IPS DF 6.9 (cell line): ENCODE results near the gene MFSD8.
"Not testable (repeated sequence)": the region's sequence is repeated elsewhere in the genome, so short reads cannot be mapped to it uniquely, and the experiment has no call there.

Source experiments
- DNase-seq: peaks from one replicate; pipeline ENCODE4 v3.0.0-alpha.2; 2013; ENCODE audit warnings: low read depth, low spot score
- H3K27ac ChIP-seq: one replicate; pipeline ENCODE4 v1.5.1; 2013; ENCODE audit warnings: low read length, control low read depth
- H3K27me3 ChIP-seq: 2 replicates; pipeline ENCODE4 v1.6.1; 2013; ENCODE audit warnings: mild to moderate bottlenecking, low read length; ENCODE audit not compliant: control insufficient read depth, insufficient read depth
- H3K36me3 ChIP-seq: 2 replicates; pipeline ENCODE4 v1.6.1; 2013; ENCODE audit warnings: low read length; ENCODE audit not compliant: control insufficient read depth, insufficient read depth
- H3K4me1 ChIP-seq: 2 replicates; pipeline ENCODE4 v1.6.1; 2013; ENCODE audit warnings: low read length; ENCODE audit not compliant: control insufficient read depth, insufficient read depth
- H3K4me3 ChIP-seq: 2 replicates; pipeline ENCODE4 v1.5.1; 2013; ENCODE audit warnings: mild to moderate bottlenecking, low read length
- H3K9me3 ChIP-seq: 2 replicates; pipeline ENCODE4 v1.6.1; 2013; ENCODE audit warnings: low read length, inconsistent platforms; ENCODE audit not compliant: control insufficient read depth, insufficient read depth
- whole genome bisulfite sequencing: extraction: QIAGEN DNeasy Blood & Tissue Kit; methylation state at CpG from one replicate; pipeline ENCODE4 v1.1.7; 2013; ENCODE audit warnings: mixed read lengths, missing lambda C conversion rate; ENCODE audit not compliant: insufficient read length, insufficient coverage; 5-methylcytosine and 5-hydroxymethylcytosine counted together

MFSD8 gene, protein sequence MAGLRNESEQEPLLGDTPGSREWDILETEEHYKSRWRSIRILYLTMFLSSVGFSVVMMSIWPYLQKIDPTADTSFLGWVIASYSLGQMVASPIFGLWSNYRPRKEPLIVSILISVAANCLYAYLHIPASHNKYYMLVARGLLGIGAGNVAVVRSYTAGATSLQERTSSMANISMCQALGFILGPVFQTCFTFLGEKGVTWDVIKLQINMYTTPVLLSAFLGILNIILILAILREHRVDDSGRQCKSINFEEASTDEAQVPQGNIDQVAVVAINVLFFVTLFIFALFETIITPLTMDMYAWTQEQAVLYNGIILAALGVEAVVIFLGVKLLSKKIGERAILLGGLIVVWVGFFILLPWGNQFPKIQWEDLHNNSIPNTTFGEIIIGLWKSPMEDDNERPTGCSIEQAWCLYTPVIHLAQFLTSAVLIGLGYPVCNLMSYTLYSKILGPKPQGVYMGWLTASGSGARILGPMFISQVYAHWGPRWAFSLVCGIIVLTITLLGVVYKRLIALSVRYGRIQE

DNA sequence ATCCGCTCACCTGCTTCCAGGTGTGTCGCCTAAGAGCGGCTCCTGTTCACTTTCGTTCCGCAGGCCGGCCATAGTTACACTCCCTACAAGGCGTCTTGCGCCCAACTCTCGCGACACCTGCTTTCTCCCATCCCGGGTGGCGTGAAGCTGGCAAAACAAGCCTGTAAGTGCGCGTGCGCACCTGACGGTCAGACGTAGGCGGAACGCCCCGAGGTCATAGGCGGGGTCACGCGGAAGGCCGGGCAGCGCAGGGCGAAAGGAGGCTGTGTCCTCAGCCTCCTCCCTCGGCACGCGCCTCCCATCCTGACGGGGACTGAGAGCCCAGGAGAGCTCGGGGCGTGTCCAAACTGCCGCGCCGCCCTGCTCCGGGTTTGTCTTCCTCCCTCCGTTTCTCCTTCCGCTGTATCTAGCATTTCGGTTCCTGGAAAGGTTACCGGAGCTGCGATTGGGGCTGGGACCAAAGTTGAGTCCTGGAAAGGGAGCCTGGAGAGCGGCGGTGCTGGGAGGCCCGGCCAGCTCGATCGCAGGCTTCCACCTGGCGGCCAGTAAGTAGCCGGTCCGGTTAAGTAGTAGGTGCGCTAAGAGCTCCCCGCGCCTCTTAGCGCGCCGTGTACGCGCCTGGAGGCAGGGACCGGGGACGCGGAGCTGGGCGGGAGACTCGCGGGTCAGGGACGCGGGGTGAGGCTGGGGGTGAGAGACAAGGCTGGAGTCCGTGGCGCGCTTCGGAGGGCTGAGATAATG, at the start of gene MFSD8, which contains the start of gene ABHD18:
TSS of gene MFSD8 (minus strand) at position 112 of the 741 bp plus-strand sequence. CDS start at position 72, 40 bp downstream.
TSS of gene ABHD18 (plus strand) at position 345 of the 741 bp plus-strand sequence. CDS start 17,550 bp downstream, outside the sequence.
- H3K36me3 ChIP-seq: no peaks in the 10 kb centered on the region
- peak within 1 kb of the TSS; percentile 75 for H3K4me3 ChIP-seq
- no CpG with 5 or more reads among the region's 69 CpGs for WGBS
- DNase-seq: peak; percentile 99
- H3K27ac ChIP-seq: no peak within 1 kb of the TSS
- no peaks in the 10 kb centered on the region for H3K27me3 ChIP-seq
- H3K4me1 ChIP-seq: no peaks in the 10 kb centered on the region
- no peaks in the 10 kb centered on the region for H3K9me3 ChIP-seq

DNA sequence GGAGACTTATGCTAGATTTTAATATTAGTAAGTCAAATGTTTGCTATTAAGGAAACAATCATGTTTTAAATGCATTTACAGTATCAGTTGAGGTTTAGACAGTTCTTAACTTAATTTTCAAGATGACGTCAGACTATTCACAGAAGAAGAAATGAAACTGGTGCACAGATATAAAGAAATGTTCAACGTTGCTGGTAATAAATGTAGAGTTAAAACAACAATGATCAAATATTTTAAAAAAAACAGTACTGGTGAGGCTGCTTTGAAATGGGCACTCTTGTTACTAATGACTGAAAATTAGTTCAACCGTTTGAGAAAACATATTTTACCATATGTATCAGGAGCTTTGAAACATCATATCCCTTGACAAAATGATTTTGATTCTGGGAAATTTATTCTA, 44.5 kb upstream of the MFSD8 start:
- H3K9me3 ChIP-seq: no peaks in the 10 kb centered on the region
- H3K4me3 ChIP-seq: no peak overlapping the region
- no peak for DNase-seq
- no peaks in the 10 kb centered on the region for H3K27me3 ChIP-seq
- no CpG with 5 or more reads among the region's 3 CpGs for WGBS
- no peaks in the 10 kb centered on the region for H3K4me1 ChIP-seq
- H3K36me3 ChIP-seq: no peaks in the 10 kb centered on the region
- no peak overlapping the region for H3K27ac ChIP-seq

DNA sequence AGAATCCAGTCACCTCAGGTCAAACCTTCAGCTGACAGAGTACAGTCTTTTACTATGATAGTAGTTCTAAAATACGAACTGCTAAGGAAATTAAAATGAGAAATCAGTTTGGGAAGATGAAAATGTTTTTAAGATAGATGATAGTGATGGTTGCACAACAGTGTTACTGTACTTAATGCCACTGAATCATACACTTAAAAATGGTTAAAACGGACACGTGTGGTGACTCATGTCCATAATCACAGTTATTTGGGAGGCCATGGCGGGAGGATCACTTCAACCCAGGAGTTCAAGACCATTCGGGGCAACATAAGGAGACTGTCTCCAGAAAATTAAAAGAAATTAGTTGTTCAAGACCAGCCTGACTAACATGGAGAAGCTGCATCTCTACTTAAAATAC, 41.6 kb upstream of the MFSD8 start:
- DNase-seq: no peak
- H3K36me3 ChIP-seq: no peaks in the 10 kb centered on the region
- H3K27me3 ChIP-seq: no peaks in the 10 kb centered on the region
- WGBS: 100% methylated on average over 1 of the region's 5 CpGs
- no peak overlapping the region for H3K4me3 ChIP-seq
- no peaks in the 10 kb centered on the region for H3K4me1 ChIP-seq
- H3K9me3 ChIP-seq: no peaks in the 10 kb centered on the region
- no peak overlapping the region for H3K27ac ChIP-seq

DNA sequence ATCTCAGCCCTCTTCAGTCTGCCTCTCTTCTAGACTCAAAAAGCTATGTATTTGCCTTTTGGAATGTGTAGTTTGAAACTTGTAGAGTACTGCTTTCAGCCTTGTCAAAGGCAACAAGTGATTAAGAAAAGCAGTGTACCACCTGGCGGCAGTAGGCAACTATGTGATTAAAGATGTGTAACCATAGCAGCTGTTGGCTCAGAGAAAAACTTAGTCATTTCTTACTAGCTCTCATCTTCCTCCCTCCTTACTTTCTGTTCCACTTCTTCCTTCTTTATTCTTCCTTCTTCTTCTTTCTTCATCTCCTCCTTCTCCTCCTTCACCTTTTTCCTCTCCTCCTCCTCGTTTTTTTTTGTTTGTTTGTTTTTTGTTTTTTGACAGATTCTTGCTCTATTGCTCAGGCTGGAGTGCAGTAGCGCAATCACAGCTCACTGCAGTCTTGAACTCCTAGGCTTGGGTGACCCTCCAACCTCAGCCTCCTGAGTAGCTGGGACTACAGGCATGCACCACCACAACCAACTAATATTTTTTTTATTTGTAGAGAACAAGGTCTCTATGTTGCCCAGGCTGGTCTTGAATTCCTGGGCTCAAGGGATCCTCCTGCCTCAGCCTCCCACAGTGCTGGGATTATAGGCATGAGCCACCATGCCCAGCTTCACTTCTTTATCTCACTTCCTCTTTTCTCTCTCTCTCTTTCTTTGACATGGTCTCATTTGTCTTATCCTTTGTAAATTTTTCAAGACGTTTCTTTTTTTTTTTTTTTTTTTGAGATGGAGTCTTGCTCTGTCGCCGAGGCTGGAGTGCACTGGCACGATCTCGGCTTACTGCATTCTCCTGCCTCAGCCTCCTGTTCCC, 32.8 kb upstream of the MFSD8 start:
- Histone ChIP-seq H3K27me3 (no peaks in the 10 kb centered on the region), H3K27ac (no peak overlapping the region), H3K9me3 (no peaks in the 10 kb centered on the region), H3K4me1 (no peaks in the 10 kb centered on the region), H3K36me3 (no peaks in the 10 kb centered on the region), H3K4me3 (no peak overlapping the region)
- WGBS: 100% methylated on average over 1 of the region's 8 CpGs
- no peak for DNase-seq

DNA sequence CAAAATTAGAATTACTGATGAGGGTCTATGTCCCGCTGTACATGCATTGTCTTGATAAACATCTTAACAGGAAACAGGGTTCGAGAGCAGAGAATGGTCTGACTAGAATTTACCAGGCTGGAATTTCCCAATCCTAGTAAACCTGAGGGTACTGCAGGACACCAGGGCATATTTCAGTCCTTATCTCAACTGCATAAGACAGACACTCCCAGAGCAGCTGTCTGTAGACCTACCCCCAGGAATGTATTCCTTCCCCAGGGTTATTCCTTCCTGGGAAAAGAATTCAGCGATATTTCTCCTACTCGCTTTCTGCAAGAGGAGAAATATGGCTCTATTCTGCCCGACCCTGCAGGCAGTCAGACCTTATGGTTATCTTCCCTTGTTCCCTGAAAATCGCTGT, 31.5 kb upstream of the MFSD8 start:
- DNase-seq, H3K4me3 ChIP-seq, H3K9me3 ChIP-seq, H3K27me3 ChIP-seq, H3K36me3 ChIP-seq, H3K27ac ChIP-seq, H3K4me1 ChIP-seq: not testable (repeated sequence)
- no CpG with 5 or more reads among the region's 6 CpGs for WGBS

DNA sequence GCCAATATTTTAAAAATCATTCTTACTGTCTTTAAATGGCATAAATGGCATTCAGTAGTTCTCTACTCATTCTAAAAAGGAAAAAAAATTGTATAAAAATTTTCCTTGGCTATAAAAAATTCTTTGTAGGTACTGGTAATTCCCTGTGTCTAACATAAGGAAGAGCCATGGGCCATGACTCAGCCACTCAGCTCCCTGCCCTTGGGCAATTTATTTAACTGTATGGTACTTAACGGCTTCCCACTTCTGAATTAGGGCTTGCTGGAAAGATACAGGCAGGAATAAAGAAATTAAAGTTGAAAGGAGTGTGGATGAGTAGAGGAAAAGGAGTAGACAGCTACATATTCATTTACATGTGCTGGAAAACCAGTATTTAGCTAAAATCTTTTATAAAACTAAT, 30.8 kb upstream of the MFSD8 start:
- no peaks in the 10 kb centered on the region for H3K4me1 ChIP-seq
- no CpG with 5 or more reads among the region's 1 CpG for WGBS
- no peaks in the 10 kb centered on the region for H3K27me3 ChIP-seq
- H3K27ac ChIP-seq: no peak overlapping the region
- H3K4me3 ChIP-seq: no peak overlapping the region
- H3K9me3 ChIP-seq: no peaks in the 10 kb centered on the region
- H3K36me3 ChIP-seq: no peaks in the 10 kb centered on the region
- DNase-seq: no peak

DNA sequence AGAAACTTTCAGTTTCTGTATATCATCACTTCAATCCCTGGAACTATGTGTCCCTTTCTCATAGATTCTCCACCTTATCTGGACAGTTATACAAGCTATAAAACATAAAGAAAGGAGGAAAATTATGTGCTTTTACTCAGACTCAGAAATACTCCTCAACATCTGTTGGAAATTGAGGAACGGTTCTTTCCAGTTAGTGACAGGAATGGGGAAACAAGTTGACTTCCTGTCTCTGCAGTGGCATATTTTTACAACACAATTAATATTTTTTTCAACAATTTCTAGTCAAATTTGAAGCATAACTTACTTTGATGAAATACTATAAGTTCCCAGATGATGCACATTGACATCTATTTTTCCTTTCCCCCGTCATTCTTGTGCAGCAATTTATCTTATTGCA, 28.2 kb upstream of the MFSD8 start:
- Histone ChIP-seq H3K4me1 (no peaks in the 10 kb centered on the region), H3K9me3 (no peaks in the 10 kb centered on the region), H3K4me3 (no peak overlapping the region), H3K27me3 (no peaks in the 10 kb centered on the region), H3K27ac (no peak overlapping the region), H3K36me3 (no peaks in the 10 kb centered on the region)
- WGBS: no CpG with 5 or more reads among the region's 2 CpGs
- no peak for DNase-seq

DNA sequence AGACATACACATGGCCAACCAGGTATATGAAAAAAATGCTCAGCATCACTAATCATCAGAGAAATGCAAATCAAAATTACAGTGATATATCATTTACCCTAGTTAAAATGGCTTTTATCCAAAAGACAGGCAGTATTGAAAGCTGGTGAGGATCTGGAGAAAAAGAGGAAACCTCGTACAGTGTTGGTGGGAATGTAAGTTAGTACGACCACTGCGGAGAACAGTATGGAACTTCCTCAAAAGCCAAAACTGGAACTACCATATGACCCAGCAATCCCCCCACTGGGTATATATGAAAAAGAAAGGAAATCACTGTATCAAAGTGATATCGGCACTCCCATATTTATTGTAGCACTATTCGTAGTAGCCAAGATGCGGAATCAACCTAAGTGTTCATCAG, 23.7 kb upstream of the MFSD8 start:
- H3K4me3 ChIP-seq: no peak overlapping the region
- H3K9me3 ChIP-seq: no peaks in the 10 kb centered on the region
- H3K27ac ChIP-seq: no peak overlapping the region
- no peaks in the 10 kb centered on the region for H3K27me3 ChIP-seq
- no CpG with 5 or more reads among the region's 6 CpGs for WGBS
- H3K4me1 ChIP-seq: no peaks in the 10 kb centered on the region
- DNase-seq: no peak
- H3K36me3 ChIP-seq: no peaks in the 10 kb centered on the region

DNA sequence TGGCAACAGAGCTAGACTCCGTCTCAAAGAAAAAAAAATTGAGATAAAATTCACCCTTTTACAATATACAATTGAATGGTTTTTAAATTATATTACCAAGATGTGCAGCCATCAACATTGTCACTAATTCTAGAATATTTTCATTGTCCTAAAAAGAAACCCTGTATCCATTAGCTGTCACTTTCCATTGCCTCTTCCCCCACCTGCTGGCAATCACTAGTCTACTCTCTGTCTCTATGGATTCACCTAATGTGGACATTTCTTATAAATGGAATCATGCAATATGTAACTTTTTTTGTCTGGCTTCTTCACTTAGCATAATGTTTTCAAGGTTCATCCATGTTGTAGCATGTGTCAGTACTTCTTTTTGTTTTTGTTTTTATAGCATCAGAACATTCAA, 21.0 kb upstream of the MFSD8 start:
- Histone ChIP-seq H3K27me3 (no peaks in the 10 kb centered on the region), H3K9me3 (no peaks in the 10 kb centered on the region), H3K4me1 (no peaks in the 10 kb centered on the region), H3K36me3 (no peaks in the 10 kb centered on the region), H3K4me3 (no peak overlapping the region), H3K27ac (no peak overlapping the region)
- no peak for DNase-seq
- no CpG with 5 or more reads among the region's 1 CpG for WGBS

DNA sequence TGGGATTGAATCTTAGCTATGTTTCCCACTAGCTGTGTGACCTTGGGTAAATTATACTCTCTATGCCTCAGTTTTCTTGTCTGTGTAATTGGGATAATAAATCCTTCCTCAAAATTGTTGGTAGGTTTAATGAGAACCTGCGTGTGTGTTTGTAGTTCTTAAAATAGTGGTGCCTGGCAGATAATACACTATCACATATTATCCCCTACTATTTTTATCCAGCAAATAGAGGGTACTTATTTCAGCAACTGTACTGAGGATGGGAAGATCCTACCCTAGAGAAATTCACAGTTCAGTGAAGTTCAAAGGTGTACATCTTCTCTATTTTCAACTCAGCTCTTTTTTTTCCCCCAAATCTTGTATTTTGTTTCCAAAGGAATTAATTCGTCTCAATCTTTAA, 17.5 kb upstream of the MFSD8 start:
- no CpG with 5 or more reads among the region's 2 CpGs for WGBS
- no peaks in the 10 kb centered on the region for H3K9me3 ChIP-seq
- no peaks in the 10 kb centered on the region for H3K36me3 ChIP-seq
- no peaks in the 10 kb centered on the region for H3K27me3 ChIP-seq
- no peak overlapping the region for H3K27ac ChIP-seq
- no peak overlapping the region for H3K4me3 ChIP-seq
- no peaks in the 10 kb centered on the region for H3K4me1 ChIP-seq
- no peak for DNase-seq
